ENCODE measurements around the gene TMEM80. TPM values are rescaled to one million over a fixed set of nuclear protein-coding genes. Genes with fewer than 3 reads are reported as not detected.

The TMEM80 gene
- total and polyA plus RNA-seq, 2 of the 8 experiments (the other 6 are each of a cell fraction or from before 2014, with no cell fraction given): 8.0 to 16.3 TPM

GRCh38 chr11:698493-699115, 3.0 kb downstream of the TMEM80 start:
- peaks cover 5% of the 10 kb centered on the region; the same call in 1 of the 2 replicates for H3K23me2 ChIP-seq (ENCODE audit: low read depth, low read length)
- H2BK120ac ChIP-seq (replicated peaks; ENCODE audit: low read depth, low read length): no peak overlapping the region
- no peak overlapping the region for H3K4me3 ChIP-seq (ENCODE audit: extremely low read depth in 1 of 4, insufficient read depth in 2 of 4, low read depth in 3 of 4, low read length in 4 of 4)
- DNase-seq (ENCODE audit: low read depth in 1 of 2, low spot score in 2 of 2) (no peak), FAIRE-seq (no peak)
- H3K36me3 ChIP-seq (ENCODE audit: control insufficient read depth in 2 of 4, insufficient read depth in 4 of 4, low read length in 3 of 4): no peaks in the 10 kb centered on the region
- no peak overlapping the region for H3K9ac ChIP-seq (replicated peaks in 1 of 4; ENCODE audit: extremely low read depth in 1 of 4, low read depth in 3 of 4, low read length in 3 of 4)
- no peak overlapping the region for H3K18ac ChIP-seq (ENCODE audit: extremely low read depth, low read length)
- ChIA-PET CTCF (ENCODE audit: partially characterized antibody) (interaction anchor here (0.8 to 4.9 kb wide), 8 partner anchors 7 to 64 kb away, joined by 3 to 37 read pairs (median 3); partner anchors contain the start of gene EPS8L2), POLR2A (ENCODE audit: partially characterized antibody) (interaction anchor here (0.6 to 1.9 kb wide), 6 partner anchors 12 to 67 kb away, joined by 3 to 6 read pairs (median 3); partner anchors contain the start of gene TALDO1)
- H3K14ac ChIP-seq (ENCODE audit: insufficient read length): no peak overlapping the region
- H4K91ac ChIP-seq (replicated peaks; ENCODE audit: insufficient read length, low read length): no peak overlapping the region
- H3K4me1 ChIP-seq (replicated peaks in 1 of 4; ENCODE audit: control insufficient read depth in 3 of 4, insufficient read depth in 4 of 4, low read length in 3 of 4): peaks cover 0 to 19% (median 9%) of the 10 kb centered on the region in 4 experiments; a peak in 6 of 7 replicates
- H2BK20ac ChIP-seq (ENCODE audit: low read length): no peak overlapping the region
- no peak overlapping the region for H4K5ac ChIP-seq (ENCODE audit: insufficient read length, low read depth, low read length)
- peaks cover 0 to 2% of the 10 kb centered on the region in 2 experiments; a peak in 1 of 4 replicates for H3K9me3 ChIP-seq (ENCODE audit: insufficient read depth in 2 of 2, low read depth in 1 of 2, low read length in 1 of 2)
- TF ChIP-seq KDM4A (IDR thresholded peaks at IDR 0.05; ENCODE audit: low read depth, low read length, severe bottlenecking) (no peak), CHD2 (IDR thresholded peaks at IDR 0.05; ENCODE audit: low read length) (no peak)
- H2BK12ac ChIP-seq (ENCODE audit: low read depth, low read length): 0 out of 2 replicates have a peak overlapping the region, but pooled peaks have one; percentile 17
- H3K56ac ChIP-seq (replicated peaks; ENCODE audit: insufficient read length, low read depth, low read length): no peak overlapping the region
- peaks cover 5 to 6% of the 10 kb centered on the region in 2 experiments; a peak in 2 of 4 replicates for H3K79me2 ChIP-seq (ENCODE audit: control insufficient read depth in 1 of 2, insufficient read depth in 2 of 2, low read length in 2 of 2)
- H3K27ac ChIP-seq (ENCODE audit: low read depth, low read length): no peak overlapping the region
- no peak overlapping the region; the same call in 1 of the 2 replicates for H2BK5ac ChIP-seq (ENCODE audit: low read depth, low read length)
- no peak overlapping the region for H3K23ac ChIP-seq (ENCODE audit: insufficient read length)
- H4K8ac ChIP-seq (ENCODE audit: extremely low read depth, insufficient read depth, low read length): no peak overlapping the region
- WGBS, 2 experiments (ENCODE audit: extremely low coverage in 1 of 2, insufficient coverage in 1 of 2, insufficient read length in 1 of 2, insufficient replicate concordance in 2 of 2, low coverage in 1 of 2, low lambda C conversion rate in 2 of 2, missing lambda C conversion rate in 1 of 2): 78% methylated on average over 17 of the region's 17 CpGs; no CpG with 5 or more reads in 1 of the 2 experiments
- no peak overlapping the region for H2AK5ac ChIP-seq (ENCODE audit: low read depth, low read length)
- no peaks in the 10 kb centered on the region for H3K27me3 ChIP-seq (replicated peaks in 1 of 4; ENCODE audit: control insufficient read depth in 3 of 4, extremely low read depth in 1 of 4, insufficient read depth in 3 of 4, low read length in 3 of 4)
- no peak overlapping the region; the same call in 1 of the 2 replicates for H2BK15ac ChIP-seq (ENCODE audit: low read length)
- 0 out of 2 replicates have a peak, but pooled peaks cover 2% of the 10 kb centered on the region for H3K79me1 ChIP-seq (ENCODE audit: low read depth, low read length)
- H3K4ac ChIP-seq (replicated peaks; ENCODE audit: insufficient read length, low read depth, low read length): no peak overlapping the region
- no peak overlapping the region for H2AFZ ChIP-seq (ENCODE audit: low read length)
- peaks cover 3 to 5% of the 10 kb centered on the region in 2 experiments for H4K20me1 ChIP-seq (replicated peaks in 1 of 2; ENCODE audit: control insufficient read depth in 1 of 2, insufficient read depth in 2 of 2, low read length in 2 of 2)
- H3K4me2 ChIP-seq (ENCODE audit: insufficient read depth in 1 of 2, low read depth in 2 of 2, low read length in 2 of 2): peak overlapping the region in 1 of 2 experiments; percentile 30; a peak in 1 of 4 replicates
